ENCODE data around the gene TLE6. TPM values are rescaled to one million over a fixed set of nuclear protein-coding genes. Genes with fewer than 3 reads are reported as not detected.
"Not testable (repeated sequence)": the region's sequence is repeated elsewhere in the genome, so short reads cannot be mapped to it uniquely, and the experiment has no call there.

The TLE6 gene
- total RNA-seq, 2 experiments from 2014 or later, result 1.3 to 1.6 TPM

DNA sequence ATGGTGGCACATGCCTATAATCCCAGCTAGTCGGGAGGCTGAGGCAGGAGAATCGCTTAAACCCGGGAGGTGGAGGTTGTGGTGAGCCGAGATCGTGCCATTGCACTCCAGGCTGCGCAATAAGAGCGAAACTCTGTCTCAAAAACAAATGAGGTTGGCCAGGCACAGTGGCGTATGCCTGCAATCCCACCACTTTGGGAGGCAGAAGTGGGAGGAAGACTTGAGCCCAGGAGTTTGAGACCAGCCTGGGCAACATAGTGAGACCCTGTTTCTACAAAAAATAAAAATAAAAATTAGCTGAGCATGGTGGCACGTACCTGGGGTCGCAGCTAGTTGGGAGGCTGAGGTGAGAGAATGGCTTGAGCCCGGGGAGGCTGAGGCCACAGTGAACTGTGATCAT is 15.0 kb downstream of the TLE6 start:
- POLR2A ChIA-PET, CTCF ChIA-PET: not testable (repeated sequence)

DNA sequence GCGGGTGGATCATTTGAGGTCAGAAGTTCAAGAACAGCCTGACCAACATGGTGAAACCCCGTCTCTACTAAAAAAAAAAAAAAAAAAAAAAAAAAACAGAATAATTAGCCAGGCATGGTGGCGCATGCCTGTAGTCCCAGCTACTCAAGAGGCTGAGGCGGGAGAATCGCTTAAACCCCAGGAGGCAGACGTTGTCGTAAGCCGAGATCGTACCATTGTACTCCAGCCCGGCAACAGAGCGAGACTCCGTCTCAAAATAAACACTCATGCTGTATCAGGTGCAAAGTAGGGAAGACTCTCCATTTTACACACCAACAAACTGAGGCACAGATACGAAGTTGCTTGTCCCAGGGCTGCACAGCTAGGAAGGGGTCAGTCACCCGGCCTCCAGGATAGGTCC is 15.6 kb downstream of the TLE6 start:
- ChIA-PET CTCF (no interaction called here), POLR2A (no interaction called here)

DNA sequence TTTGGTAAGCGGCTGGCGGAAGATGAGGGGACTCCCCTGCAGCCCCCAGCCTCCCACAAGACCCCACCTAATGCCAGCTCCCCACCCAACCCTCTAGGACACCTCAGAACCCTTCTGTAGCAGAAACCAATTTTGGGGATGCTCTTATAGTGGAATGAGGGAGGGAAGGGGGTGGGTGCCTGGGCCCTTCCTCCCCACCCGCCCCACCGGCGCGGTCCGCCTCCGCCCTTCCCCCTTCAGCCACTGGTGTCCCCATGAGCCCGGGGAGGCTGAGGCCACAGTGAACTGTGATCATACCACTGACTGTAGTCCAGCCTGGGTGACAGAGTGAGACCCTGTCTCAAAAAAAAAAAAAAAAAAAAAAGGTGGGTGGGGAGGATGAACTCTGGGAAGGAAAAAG is 16.2 kb downstream of the TLE6 start:
- POLR2A ChIA-PET, result no interaction called here

DNA sequence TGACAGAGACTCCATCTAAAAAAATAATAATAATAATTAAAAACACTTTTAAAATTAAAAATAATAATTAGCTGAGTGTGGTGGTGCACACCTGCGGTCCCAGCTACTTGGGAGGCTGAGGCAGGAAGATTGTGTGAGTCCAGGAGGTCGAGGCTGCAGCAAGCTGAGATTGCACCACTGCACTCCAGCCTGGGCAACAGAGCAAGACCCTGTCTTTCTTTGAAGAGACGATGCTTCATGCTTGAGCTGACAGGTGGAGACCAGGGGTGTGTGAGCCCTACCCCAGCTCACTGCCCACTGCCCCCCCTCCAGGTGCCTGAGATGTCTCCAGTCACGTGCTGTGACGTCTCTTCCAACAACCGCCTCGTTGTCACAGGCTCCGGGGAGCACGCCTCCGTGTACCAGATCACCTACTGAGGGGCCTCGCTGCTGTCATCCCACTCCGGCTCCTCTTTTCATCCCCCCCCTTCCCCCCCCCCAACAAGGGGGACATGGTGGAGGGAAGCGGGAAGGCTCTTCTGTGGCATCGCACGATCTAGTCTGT is 17.3 kb downstream of the TLE6 start:
- ChIA-PET POLR2A (no interaction called here), CTCF (no interaction called here)

More for the DNA sequence above, 16.2 kb downstream of the TLE6 start:
- CTCF ChIA-PET, result no interaction called here

DNA sequence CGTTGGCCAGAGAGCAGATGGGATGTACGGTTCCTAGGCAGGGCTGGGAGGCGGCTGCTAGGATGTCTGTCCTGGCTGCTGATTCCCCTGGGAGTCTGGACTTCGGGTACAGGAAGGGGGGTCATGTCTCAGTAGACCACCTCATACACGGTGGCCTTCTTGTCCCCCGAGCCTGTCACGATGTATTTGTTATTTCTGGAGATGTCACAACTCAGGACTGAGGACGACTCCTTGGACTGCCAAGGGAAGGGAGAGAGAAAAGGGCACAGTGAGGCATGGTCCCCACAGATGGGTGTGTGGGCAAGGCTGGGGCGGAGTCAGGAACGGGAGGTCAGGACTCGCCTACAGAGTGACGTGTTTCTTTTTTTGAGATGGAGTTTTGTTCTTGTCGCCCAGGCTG is 20.4 kb downstream of the TLE6 start:
- CTCF ChIA-PET, result no interaction called here
- POLR2A ChIA-PET, result no interaction called here

DNA sequence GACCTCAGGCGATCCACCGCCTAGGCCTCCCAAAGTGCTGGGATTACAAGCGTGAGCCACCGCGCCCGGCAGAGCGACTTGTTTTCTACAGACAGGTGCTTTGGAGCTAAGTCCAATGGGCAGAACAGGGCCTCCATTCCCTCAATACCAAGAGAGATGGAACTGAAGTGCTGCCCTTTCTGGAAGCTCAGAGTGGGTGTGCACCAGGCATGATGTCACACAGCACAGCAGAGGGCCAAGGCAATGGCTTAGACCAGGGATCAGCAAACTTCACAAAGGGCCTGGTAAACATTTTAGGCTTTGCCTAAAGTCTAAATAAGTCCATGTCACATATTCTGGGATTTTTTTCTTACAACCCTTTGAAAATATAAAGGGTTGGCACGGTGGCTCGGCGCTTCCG is 21.3 kb downstream of the TLE6 start:
- POLR2A ChIA-PET, result no interaction called here
- CTCF ChIA-PET, result no interaction called here

DNA sequence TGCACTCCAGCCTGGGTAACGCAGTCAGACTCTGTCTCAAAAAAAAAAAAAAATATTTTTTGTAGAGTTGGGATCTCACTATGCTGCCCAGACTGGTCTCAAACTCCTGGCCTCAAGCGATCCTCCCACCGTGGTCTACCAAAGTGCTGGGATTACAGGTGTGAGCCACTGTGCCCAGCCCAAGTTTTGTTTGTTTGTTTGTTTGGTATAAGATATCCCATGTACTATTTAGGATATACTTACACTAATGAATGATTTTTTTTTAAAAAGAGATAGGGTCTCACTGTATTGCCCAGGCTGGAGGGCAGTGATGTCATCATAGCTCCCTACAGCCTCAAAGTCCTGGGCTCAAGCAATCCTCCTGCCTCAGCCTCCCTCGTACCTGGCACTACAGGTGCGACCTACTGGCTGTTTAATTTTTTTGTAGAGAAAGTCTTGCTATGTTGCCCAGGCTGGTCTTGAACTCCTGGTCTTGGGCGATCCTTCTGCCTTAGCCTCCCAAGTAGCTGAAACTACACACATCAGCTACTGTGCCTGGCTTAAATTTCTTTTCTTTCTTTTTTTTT is 24.0 kb downstream of the TLE6 start:
- CTCF ChIA-PET, result interaction anchor here (0.7 kb wide), 1 partner anchor 108 kb away, joined by 3 read pairs; no protein-coding TSS in a partner anchor
- POLR2A ChIA-PET, result no interaction called here

DNA sequence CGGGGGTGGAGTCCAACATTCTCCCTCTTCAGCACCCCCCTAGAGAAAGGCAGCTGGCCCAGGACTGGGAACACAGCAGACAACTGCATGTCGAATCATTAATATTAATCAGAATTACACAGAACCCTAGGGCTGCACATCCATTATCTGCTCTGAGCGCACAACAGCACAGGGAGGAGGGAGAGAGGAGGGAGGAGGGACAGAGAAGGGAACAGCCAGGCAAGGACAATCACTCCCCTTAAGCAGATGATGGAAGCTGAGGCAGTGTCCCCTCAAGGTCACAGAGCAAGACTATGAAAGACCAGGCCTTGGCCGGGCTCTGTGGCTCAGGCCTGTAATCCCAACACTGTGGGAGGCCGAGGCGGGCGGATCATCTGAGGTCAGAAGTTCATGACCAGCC is 25.7 kb downstream of the TLE6 start:
- ChIA-PET CTCF (interaction anchor here (0.6 to 0.9 kb wide), 3 partner anchors 29 to 123 kb away, joined by 3 to 4 read pairs (median 3); no protein-coding TSS in a partner anchor), POLR2A (no interaction called here)

DNA sequence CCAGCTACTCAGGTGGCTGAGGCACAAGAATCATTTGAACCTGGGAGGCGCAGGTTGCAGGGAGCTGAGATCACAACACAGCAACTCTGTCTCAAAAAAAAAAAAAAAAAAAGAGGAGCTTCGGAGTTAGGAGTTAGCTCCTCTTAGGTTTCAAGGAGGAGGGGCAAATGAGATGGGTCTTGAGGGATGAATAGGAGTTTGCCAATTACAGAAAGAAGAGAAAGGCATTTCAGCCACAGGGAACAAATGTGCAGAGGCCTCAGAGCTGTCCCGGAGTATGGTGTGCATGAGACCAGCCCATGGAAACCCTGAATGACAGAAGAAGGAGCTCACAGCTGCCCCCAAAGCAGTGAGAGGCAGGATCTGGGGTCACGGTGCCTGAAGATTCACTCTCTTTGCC is 27.2 kb downstream of the TLE6 start:
- ChIA-PET CTCF (interaction anchor here (1.1 to 2.5 kb wide), 2 partner anchors 38 to 99 kb away, joined by 5 to 8 read pairs; no protein-coding TSS in a partner anchor), POLR2A (interaction anchor here (0.6 kb wide), 1 partner anchor 195 kb away, joined by 5 read pairs; no protein-coding TSS in a partner anchor)

DNA sequence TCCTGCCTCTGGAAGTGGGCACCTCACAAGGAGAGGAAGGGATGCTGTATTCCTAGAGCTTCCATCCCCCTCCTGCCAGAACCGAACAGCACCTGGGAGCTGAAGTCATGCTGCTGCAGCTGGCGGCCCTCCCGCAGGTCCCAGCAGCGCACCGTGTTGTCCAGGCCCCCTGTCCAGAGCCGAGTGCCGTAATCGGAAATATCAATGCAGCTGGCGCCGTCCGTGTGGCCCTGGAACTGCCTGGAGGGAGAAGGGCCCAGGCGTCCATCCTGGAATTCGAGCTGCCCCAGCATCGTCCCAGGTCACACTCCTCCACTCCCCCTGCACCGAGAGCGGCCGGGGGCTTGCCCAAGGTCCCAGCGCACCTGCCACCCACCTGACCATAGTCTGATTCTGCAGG is 28.0 kb downstream of the TLE6 start:
- ChIA-PET POLR2A (no interaction called here), CTCF (interaction anchor here (0.6 to 2.5 kb wide), 2 partner anchors 18 to 98 kb away, joined by 3 to 8 read pairs; no protein-coding TSS in a partner anchor)

DNA sequence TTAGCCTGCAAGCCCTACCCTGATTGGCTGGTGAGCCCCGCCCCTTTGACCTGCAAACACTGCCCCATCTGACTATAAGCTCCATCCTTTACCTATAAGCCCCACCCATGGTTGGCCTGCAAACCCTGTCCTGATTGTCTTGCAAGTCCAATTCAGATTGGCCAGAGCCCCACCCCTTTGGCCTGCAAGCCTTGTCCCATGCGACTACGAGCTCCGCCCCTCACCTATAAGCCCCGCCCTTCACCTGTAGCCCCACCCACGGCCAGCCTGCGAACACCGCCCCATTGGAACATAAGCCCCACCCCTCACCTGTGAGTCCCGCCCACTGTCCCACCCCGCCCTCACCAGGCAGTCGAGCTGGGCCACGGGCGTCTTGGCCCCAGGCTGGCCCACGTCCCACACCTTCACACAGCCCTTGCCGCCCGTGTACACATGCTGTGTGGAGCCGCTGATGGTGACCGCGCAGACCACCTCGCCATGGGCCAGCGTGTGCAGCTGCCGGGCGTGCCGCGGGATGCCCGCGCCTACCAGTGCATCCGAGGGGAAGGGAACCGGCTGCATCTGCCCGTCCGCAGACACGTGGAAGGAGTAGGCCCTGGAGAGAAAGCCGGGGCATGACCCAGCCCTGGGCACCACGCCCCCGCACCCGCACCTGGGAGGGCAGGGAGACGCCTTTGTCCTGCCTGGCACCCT is 28.9 kb downstream of the TLE6 start:
- POLR2A ChIA-PET, result no interaction called here
- CTCF ChIA-PET, result interaction anchor here (0.6 to 2.5 kb wide), 2 partner anchors 17 to 98 kb away, joined by 3 to 8 read pairs; no protein-coding TSS in a partner anchor

DNA sequence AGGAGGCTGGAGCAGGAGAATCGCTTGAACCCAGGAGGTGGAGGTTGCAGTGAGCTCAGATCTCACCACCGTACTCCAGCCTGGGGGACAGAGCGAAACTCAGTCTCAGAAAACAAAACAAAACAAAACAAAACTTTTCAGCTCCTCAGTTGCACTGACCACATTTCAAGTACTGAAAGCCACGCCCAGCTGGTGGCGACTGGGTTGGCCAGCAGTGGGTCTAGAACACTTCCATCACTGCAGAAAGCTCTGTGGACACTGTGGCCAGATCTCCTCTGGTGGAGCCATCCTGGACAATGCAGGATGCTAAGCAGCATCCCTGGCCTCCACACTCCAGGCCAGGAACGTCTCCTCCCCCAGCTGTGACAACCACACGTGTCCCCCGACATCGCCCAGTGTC is 30.6 kb downstream of the TLE6 start:
- ChIA-PET CTCF (no interaction called here), POLR2A (no interaction called here)

DNA sequence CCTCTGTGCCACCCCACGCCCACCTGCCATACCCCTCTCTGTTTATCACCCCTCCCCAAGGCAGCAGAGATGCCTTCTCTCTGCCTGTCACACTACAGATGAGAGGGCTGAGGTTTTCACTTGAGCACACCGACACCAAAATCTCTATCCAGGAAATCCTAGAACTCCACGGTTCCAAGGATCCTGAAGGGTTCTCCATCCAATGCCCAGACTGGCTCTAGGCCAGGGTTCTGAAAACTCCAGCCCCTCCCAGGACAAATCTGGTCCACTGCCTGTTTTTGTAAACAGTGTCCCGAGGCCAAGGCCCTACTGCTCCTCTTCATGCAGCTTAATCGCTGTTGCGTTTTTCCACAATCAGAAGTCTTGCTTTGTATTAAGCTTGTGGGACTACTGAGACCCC is 31.6 kb downstream of the TLE6 start:
- ChIA-PET CTCF (no interaction called here), POLR2A (no interaction called here)

DNA sequence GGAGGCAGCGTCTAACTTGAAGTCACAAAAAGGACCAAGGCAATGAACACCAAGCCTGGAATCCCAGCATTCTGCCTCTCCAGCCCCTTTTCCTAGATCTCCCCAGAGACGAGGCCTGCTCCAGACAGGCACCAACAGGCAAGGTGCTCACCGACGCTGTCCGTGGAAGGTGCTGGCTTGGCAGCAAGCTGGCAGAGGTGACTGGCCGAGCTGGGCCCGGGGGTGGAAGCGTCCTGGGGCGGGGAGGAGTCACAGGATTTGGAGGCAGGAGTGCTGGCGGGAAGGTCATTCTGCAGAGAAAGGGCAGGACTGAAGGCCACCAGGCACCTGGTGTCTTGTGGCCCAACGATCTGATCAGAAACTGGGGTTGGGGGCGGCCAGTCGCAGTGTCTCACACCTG is 33.5 kb downstream of the TLE6 start:
- ChIA-PET CTCF (interaction anchor here (0.7 kb wide), 1 partner anchor 23 kb away, joined by 3 read pairs; no protein-coding TSS in a partner anchor), POLR2A (interaction anchor here (0.6 kb wide), 1 partner anchor 176 kb away, joined by 4 read pairs; no protein-coding TSS in a partner anchor)

DNA sequence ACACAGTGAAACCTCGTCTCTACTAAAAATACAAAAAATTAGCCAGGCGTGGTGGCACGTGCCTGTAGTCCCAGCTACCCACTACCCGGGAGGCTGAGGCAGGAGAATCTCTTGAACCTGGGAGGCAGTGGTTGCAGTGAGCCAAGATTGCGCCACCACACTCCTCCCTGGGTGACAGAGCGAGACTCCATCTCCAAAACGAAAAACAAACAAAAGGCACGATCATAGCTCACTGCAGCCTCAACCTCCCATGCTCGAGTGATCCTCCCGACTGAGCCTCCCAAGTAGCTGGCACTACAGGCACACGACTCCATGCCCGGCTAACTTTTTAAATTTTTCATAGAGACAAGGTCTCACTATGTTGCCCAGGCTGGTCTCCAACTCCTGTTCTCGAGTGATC is 34.7 kb downstream of the TLE6 start:
- CTCF ChIA-PET, POLR2A ChIA-PET: not testable (repeated sequence)

DNA sequence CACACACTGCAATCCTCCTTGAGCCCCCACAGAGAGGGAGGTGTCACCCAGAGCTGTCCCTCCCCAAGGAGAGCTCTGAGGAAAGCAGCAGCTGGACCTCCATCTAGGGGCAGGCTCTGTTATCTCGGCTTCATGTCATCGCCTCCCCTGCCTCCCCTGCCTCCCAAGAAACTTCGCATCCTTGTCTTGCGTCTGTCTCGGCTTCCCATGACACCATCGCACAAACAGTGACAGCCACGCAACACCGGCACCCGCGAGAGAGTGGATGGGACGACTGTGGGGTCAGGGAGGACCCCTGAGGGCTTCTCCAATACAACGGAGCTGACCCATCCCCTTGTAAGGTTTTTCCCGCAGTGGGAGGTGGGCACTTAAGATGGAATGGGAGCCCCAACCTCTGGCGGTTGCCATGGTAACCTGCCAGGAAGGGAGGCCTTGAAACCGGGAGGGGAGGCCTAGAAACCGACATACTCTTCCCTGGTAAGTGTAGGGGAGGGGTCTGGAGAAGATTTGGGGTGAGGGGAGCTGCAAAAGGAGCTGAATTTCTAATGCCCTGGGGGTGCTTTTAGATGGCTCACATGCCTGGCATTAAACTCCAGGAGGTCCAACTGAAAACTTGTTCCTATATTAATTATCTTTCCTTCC is 35.4 kb downstream of the TLE6 start:
- CTCF ChIA-PET, result no interaction called here
- POLR2A ChIA-PET, result no interaction called here

DNA sequence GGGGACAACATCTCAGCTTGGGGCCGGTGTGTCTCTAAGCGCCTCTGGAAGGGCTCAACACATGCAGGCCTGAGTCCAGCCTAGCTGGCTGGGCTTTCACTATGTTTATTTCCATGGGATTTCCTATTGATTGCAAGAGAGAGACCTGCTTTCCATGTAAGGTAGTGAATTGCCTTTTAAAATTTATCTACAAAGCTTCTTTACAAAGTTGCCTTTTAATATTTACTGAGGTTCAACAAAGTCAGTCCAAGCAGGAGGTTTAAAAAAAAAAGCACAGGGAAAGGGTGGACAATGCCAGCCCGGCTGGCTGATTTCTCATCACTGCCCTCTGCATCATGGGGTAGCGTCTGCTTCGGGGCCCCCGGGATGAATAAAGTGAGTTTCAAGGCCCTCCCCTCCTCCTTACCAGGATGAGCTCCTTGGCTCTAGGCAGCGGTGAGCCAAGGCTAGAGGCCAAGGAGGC is 35.9 kb downstream of the TLE6 start:
- ChIA-PET POLR2A (no interaction called here), CTCF (no interaction called here)

DNA sequence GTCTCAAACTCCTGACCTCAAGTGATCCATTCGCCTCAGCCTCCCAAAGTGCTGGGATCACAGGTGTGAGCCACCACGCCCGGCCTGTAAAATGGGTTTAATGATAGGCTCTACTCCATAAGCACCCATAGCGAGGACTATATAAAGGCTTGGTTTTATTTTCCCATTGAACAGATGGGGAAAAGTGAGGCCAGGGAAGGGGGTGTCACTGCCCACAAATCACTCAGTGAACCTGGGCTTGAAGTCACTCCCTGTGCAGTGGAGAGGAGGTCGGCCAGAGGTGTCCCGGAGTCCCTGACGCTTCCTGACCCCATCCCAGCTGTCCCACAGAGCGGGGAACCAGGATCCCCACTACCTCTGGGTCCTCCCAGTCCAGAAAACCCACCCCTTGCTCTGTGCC is 36.8 kb downstream of the TLE6 start:
- CTCF ChIA-PET, result no interaction called here
- POLR2A ChIA-PET, result no interaction called here

DNA sequence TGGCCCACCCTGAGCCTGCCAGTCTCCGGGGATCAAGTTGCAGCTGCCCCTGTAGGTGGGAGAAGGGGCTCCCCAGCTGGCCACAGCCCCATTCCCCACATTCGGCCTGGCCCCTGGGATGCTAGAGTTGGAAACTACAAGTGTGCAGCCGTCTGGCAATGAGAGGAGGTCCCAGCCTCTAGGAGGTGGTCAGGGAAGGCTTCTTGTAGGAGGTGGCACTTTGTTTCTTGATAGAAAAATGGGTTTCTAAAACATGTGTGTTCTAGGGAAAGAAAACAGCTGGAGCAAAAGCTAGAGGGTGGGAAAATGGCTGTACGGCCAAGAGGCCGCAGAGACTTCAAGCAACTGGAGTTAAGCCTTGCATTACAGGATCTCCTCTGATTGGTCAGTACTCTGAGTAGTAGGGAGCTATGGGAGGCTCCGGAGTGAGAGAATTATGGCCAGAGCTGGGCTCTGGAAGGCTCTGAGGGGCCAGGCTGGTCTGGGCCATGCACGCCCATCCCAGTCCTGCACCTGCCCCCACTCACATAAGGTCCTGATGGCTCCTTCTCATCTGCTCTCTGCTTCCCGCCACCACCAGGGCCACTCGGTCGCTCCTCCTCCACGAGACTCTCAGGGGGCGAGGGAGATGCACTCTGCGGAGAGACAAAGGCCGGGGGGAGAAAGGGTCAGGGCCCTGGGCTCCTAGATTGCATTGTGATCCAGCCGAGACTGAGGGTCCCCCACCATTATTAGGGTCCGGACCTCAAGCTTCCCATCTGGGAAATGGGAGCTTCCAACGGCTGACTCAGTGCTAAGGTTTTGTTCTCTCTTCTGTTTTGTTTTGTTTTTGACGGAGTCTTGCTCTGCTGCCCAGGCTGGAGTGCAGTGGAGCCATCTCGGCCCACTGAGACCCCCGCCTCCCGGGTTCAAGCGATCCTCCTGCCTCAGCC is 38.0 kb downstream of the TLE6 start:
- CTCF ChIA-PET, result no interaction called here
- POLR2A ChIA-PET, result interaction anchor here (0.6 kb wide), 2 partner anchors 25 to 153 kb away, joined by 4 read pairs; no protein-coding TSS in a partner anchor

DNA sequence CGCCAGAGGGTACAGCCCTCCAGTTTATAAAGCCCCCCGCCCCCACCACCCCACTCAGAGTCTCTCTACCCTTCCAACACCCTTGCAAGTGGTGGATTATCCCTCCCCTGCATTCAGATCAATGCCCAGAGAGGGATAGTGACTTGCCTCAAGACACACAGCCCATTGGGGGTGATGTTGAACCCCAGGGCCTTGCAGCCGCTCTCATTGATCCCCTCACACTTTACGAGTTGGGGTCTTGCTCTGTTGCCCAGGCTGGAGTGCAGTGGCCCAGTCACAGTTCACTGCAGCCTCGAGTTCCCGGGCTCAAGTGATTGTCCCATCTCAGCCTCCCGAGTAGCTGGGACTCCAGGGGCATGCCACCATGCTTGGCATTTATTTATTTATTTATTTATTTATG is 40.6 kb downstream of the TLE6 start:
- ChIA-PET CTCF (no interaction called here), POLR2A (no interaction called here)

All from activated CD8-positive, alpha-beta memory T cell treated with anti-CD3 and anti-CD28 coated beads for 36 hours (primary cell).